WTC11 (cell line): ENCODE measurements around the gene WSB1. TPM values are rescaled to one million over a fixed set of nuclear protein-coding genes. Genes with fewer than 3 reads are reported as not detected.

Experiments used
- ATAC-seq: fragments of 200-7000 bp; cut with Tn5 transposase; 2 replicates; pipeline ENCODE4 v1.10.0; 2021; ENCODE audit warnings: mild to moderate bottlenecking, moderate library complexity
- CTCF ChIA-PET: fragments of 300-600 bp; sonication (Branson Sonifier 250); formaldehyde crosslinking; loops from one replicate; lab custom pipeline; 2021; ENCODE audit warnings: antibody characterized with exemption; lab: Charles Lee
- POLR2A ChIA-PET: fragments of 350-600 bp; sonication (Branson Sonifier 250); formaldehyde crosslinking; loops from one replicate; lab custom pipeline; 2021; ENCODE audit warnings: antibody characterized with exemption; lab: Charles Lee
- DNase-seq: peaks from one replicate; pipeline ENCODE4 v3.0.0; 2021; ENCODE audit warnings: low spot score
- H3K27ac Mint-ChIP-seq: 2 replicates; pipeline ENCODE4 v1.8.0; 2021; ENCODE audit warnings: mixed read lengths
- H3K27me3 Mint-ChIP-seq: 2 replicates; pipeline ENCODE4 v1.8.0; 2021; ENCODE audit warnings: low read depth, mild to moderate bottlenecking, moderate library complexity, mixed read lengths
- H3K36me3 Mint-ChIP-seq: 2 replicates; pipeline ENCODE4 v1.8.0; 2021; ENCODE audit warnings: mixed read lengths
- H3K4me1 Mint-ChIP-seq: 2 replicates; pipeline ENCODE4 v1.8.0; 2022; ENCODE audit warnings: mixed read lengths
- H3K4me3 Mint-ChIP-seq: 2 replicates; pipeline ENCODE4 v1.8.0; 2021; ENCODE audit warnings: mild to moderate bottlenecking, moderate library complexity, mixed read lengths
- H3K9me3 Mint-ChIP-seq: 2 replicates; pipeline ENCODE4 v1.8.0; 2021; ENCODE audit warnings: mixed read lengths
- E2F4 ChIP-seq: sonication (generic); formaldehyde crosslinking; IDR thresholded peaks from 2 replicates; pipeline ENCODE4 v1.8.1; 2022; ENCODE audit warnings: low read depth, mild to moderate bottlenecking, moderate library complexity, missing genetic modification reagents, borderline replicate concordance
- EMX1 ChIP-seq: fragments of 250-450 bp; sonication (Bioruptor Pico); IDR thresholded peaks from 2 replicates; pipeline ENCODE4 v1.8.0; 2021; ENCODE audit warnings: mild to moderate bottlenecking
- GABPB1 ChIP-seq: sonication (generic); formaldehyde crosslinking; IDR thresholded peaks from 2 replicates; pipeline ENCODE4 v1.8.1; 2023; ENCODE audit warnings: mild to moderate bottlenecking, missing genetic modification reagents
- MXD4 ChIP-seq: fragments of 250-450 bp; sonication (Bioruptor Pico); IDR thresholded peaks from 2 replicates; pipeline ENCODE4 v1.8.0; 2021; ENCODE audit warnings: mild to moderate bottlenecking, moderate library complexity, borderline replicate concordance
- NFATC4 ChIP-seq: fragments of 250-450 bp; sonication (Bioruptor Pico); IDR thresholded peaks from 2 replicates; pipeline ENCODE4 v1.9.0; 2021; ENCODE audit warnings: mild to moderate bottlenecking
- PRRX2 ChIP-seq: fragments of 250-450 bp; sonication (Bioruptor Pico); IDR thresholded peaks from 2 replicates; pipeline ENCODE4 v1.8.0; 2021; ENCODE audit warnings: mild to moderate bottlenecking
- TCF7 ChIP-seq: sonication (generic); formaldehyde crosslinking; IDR thresholded peaks from 2 replicates; pipeline ENCODE4 v1.8.0; 2022; ENCODE audit warnings: mild to moderate bottlenecking, low read depth, missing genetic modification reagents, moderate library complexity
- TEAD1 ChIP-seq: sonication (generic); formaldehyde crosslinking; IDR thresholded peaks from 2 replicates; pipeline ENCODE4 v1.8.0; 2022; ENCODE audit warnings: mild to moderate bottlenecking, missing genetic modification reagents
- ZBTB43 ChIP-seq: sonication (generic); formaldehyde crosslinking; IDR thresholded peaks from 2 replicates; pipeline ENCODE4 v1.8.1; 2023; ENCODE audit warnings: mild to moderate bottlenecking, missing genetic modification reagents
- ZNF232 ChIP-seq: sonication (generic); formaldehyde crosslinking; IDR thresholded peaks from 2 replicates; pipeline ENCODE4 v1.8.0; 2022; ENCODE audit warnings: mild to moderate bottlenecking, missing genetic modification reagents
- ZNF281 ChIP-seq: sonication (generic); formaldehyde crosslinking; IDR thresholded peaks from 2 replicates; pipeline ENCODE4 v1.8.0; 2023; ENCODE audit warnings: mild to moderate bottlenecking, missing genetic modification reagents
- total RNA-seq: library from RNA; stranded (reverse); gene quantifications from 3 replicates; pipeline ENCODE4 v1.2.3, GENCODE V29; 2021
- TF ChIP-seq, protein P1 (sequence below): sonication (generic); formaldehyde crosslinking; IDR thresholded peaks from 2 replicates; pipeline ENCODE4 v1.8.0; 2022; ENCODE audit warnings: mild to moderate bottlenecking, missing genetic modification reagents
- TF ChIP-seq, protein P2 (sequence below): sonication (generic); formaldehyde crosslinking; IDR thresholded peaks from 2 replicates; pipeline ENCODE4 v1.8.1; 2023; ENCODE audit warnings: mild to moderate bottlenecking, missing genetic modification reagents

WSB1 gene
- total RNA-seq, 1 experiment from 2014 or later, result 167 TPM

DNA sequence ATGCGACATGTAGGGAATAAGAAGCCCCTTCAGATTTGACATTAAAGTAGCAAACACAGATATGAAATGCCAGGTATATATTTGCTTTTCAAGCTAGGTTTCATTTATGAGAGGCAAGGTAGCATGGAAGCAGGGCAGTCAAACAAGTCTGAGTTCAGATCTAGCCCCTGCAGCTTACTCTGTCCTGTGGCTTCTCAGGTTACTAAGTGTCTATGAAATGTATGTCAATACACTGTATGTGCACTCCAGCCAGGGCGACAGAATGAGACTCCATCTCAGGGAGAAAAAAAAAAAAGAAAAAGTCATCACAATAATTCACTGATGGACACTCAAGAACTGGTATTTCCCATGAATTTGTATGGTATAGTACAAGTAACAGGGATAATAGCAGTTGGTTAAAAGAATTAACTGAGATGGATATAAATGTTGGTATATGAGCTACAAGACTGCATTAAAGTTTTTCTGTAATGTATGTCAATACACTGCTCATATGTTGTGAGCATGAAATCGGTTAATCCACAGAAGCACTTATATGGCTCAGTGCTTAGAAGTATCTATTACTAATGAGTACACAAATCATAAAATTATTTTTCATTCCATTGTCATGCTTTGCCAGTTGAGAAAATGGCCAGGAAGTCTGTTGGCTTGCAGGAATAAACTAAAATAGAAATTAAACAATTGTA is 2.9 kb upstream of the WSB1 start (continued):
- TF ChIP-seq ZNF281, result no peak

DNA sequence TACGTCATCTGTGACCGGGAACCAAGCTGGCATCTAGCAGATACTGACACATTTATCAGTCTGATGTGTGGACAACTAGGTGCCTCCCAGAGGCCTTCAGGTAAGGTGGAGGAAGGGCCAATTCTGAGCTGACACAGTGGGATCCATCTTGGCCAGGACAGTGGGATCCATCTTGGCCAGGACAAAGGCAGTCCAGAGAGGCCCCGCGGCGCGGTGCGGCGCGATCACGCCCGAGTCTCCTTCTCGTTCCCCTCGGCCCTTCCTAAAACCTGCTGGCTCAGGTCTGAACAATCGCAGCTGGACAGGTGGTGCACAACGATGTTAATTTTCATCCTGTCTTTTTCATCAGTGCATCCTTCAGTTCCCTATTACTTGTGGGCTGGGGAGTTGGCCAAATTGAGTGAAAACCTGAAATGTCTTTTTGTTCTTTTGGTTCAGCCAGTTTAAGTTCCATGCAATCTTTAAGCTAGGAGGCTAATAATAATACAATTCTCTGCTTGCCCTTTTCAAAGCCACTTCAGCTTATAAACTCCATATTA is 486 bp upstream of the WSB1 start:
- POLR2A ChIA-PET, result interaction anchor here (0.6 to 3.1 kb wide), 5 partner anchors 10 to 55 kb away, joined by 3 to 18 read pairs (median 13); no protein-coding TSS in a partner anchor
- Mint-ChIP-seq H3K4me3 (peak overlapping the region; percentile 98), H3K4me1 (peaks cover 27% of the 10 kb centered on the region), H3K27me3 (no peaks in the 10 kb centered on the region), H3K27ac (peak overlapping the region; percentile 94), H3K9me3 (no peaks in the 10 kb centered on the region), H3K36me3 (peaks cover 3% of the 10 kb centered on the region; the same call in 1 of the 2 replicates)
- DNase-seq (no peak), ATAC-seq (no peak)
- TF ChIP-seq ZBTB43 (CRISPR knock-in tag) (no peak), E2F4 (CRISPR knock-in tag) (no peak), PRRX2 (CRISPR knock-in tag) (no peak), TCF7 (CRISPR knock-in tag) (no peak), ZNF232 (no peak), EMX1 (CRISPR knock-in tag) (no peak), NFATC4 (CRISPR knock-in tag) (no peak), TEAD1 (no peak), GABPB1 (CRISPR knock-in tag) (no peak), MXD4 (CRISPR knock-in tag) (no peak)
- TF ChIP-seq, protein P1, sequence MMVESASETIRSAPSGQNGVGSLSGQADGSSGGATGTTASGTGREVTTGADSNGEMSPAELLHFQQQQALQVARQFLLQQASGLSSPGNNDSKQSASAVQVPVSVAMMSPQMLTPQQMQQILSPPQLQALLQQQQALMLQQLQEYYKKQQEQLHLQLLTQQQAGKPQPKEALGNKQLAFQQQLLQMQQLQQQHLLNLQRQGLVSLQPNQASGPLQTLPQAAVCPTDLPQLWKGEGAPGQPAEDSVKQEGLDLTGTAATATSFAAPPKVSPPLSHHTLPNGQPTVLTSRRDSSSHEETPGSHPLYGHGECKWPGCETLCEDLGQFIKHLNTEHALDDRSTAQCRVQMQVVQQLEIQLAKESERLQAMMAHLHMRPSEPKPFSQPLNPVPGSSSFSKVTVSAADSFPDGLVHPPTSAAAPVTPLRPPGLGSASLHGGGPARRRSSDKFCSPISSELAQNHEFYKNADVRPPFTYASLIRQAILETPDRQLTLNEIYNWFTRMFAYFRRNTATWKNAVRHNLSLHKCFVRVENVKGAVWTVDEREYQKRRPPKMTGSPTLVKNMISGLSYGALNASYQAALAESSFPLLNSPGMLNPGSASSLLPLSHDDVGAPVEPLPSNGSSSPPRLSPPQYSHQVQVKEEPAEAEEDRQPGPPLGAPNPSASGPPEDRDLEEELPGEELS (CRISPR knock-in tag), result no peak
- TF ChIP-seq, protein P2, sequence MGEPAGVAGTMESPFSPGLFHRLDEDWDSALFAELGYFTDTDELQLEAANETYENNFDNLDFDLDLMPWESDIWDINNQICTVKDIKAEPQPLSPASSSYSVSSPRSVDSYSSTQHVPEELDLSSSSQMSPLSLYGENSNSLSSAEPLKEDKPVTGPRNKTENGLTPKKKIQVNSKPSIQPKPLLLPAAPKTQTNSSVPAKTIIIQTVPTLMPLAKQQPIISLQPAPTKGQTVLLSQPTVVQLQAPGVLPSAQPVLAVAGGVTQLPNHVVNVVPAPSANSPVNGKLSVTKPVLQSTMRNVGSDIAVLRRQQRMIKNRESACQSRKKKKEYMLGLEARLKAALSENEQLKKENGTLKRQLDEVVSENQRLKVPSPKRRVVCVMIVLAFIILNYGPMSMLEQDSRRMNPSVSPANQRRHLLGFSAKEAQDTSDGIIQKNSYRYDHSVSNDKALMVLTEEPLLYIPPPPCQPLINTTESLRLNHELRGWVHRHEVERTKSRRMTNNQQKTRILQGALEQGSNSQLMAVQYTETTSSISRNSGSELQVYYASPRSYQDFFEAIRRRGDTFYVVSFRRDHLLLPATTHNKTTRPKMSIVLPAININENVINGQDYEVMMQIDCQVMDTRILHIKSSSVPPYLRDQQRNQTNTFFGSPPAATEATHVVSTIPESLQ (CRISPR knock-in tag), result no peak
- CTCF ChIA-PET, result interaction anchor here (0.7 to 2.9 kb wide), 7 partner anchors 49 to 306 kb away, joined by 3 to 20 read pairs (median 4); no protein-coding TSS in a partner anchor
